B cell (primary cell): Measurements from ENCODE around the gene DGCR6L. TPM values are rescaled to one million over a fixed set of nuclear protein-coding genes. Genes with fewer than 3 reads are reported as not detected.
A peak's percentile ranks its signal among the peaks of the same experiment; 100 is the strongest.
"Not testable (repeated sequence)": the region's sequence is repeated elsewhere in the genome, so short reads cannot be mapped to it uniquely, and the experiment has no call there.

Source experiments
- ATAC-seq: fragments of 200-7000 bp; cut with Tn5 transposase; one replicate; pipeline ENCODE4 v1.10.0; 2021; ENCODE audit warnings: low read depth, mild to moderate bottlenecking, moderate number of reproducible peaks, moderate library complexity
- CTCF ChIA-PET: fragments of 350-600 bp; sonication (Branson Sonifier 250); formaldehyde crosslinking; loops from one replicate; lab custom pipeline; 2021; ENCODE audit warnings: antibody characterized with exemption, inconsistent platforms; lab: Charles Lee
- POLR2A ChIA-PET: fragments of 350-600 bp; sonication (Branson Sonifier 250); formaldehyde crosslinking; loops from one replicate; lab custom pipeline; 2021; ENCODE audit warnings: antibody characterized with exemption; lab: Charles Lee
- DNase-seq: peaks from one replicate; pipeline ENCODE4 v3.0.0; 2013
- H2AFZ ChIP-seq: 2 replicates; pipeline ENCODE4 v1.6.1; 2012; ENCODE audit warnings: mild to moderate bottlenecking, low read depth, low read length; ENCODE audit not compliant: insufficient read depth, poor library complexity, severe bottlenecking
- H3K27ac ChIP-seq, 2 donors: 1 replicate in 1 of 2; 2 replicates in 1 of 2; pipeline ENCODE4 v1.5.1; 2012 to 2013; ENCODE audit warnings: low read length in 2 of 2, mild to moderate bottlenecking in 2 of 2, moderate library complexity in 1 of 2
- H3K27me3 ChIP-seq, 4 experiments: fragments of 200-600 bp in 1 of 4; sonication (generic) in 1 of 4; replicated peaks in 1 of 4; 1 replicate in 2 of 4; 2 replicates in 2 of 4; pipeline versions ENCODE4 v1.6.1 to v1.7.0; 2013 to 2016; ENCODE audit warnings: low read length in 3 of 4, mild to moderate bottlenecking in 2 of 4, mixed read lengths in 1 of 4, moderate library complexity in 1 of 4; ENCODE audit not compliant: insufficient read depth in 4 of 4, control insufficient read depth in 3 of 4; ENCODE audit errors: control extremely low read depth in 1 of 4
- H3K36me3 ChIP-seq, 2 experiments: replicated peaks in 1 of 2; 1 replicate in 1 of 2; 2 replicates in 1 of 2; pipeline versions ENCODE4 v1.6.1 to v1.7.1; 2013; ENCODE audit warnings: low read length in 1 of 2; ENCODE audit not compliant: insufficient read depth in 2 of 2, control insufficient read depth in 1 of 2; ENCODE audit errors: control extremely low read depth in 1 of 2, extremely low read depth in 1 of 2
- H3K4me1 ChIP-seq, 2 donors: fragments of 200-600 bp in 1 of 2; sonication (generic) in 1 of 2; 1 replicate in 1 of 2; 2 replicates in 1 of 2; pipeline versions ENCODE4 v1.5.1 to v1.6.1; 2013 to 2017; ENCODE audit warnings: low read length in 2 of 2; ENCODE audit not compliant: control insufficient read depth in 2 of 2, insufficient read depth in 2 of 2
- H3K4me2 ChIP-seq: replicated peaks from 2 replicates; pipeline ENCODE3; 2012; ENCODE audit warnings: mild to moderate bottlenecking, low read depth, low read length; ENCODE audit not compliant: poor library complexity, severe bottlenecking
- H3K4me3 ChIP-seq, 5 experiments: fragments of 200-600 bp in 1 of 5; sonication (generic) in 1 of 5; 1 replicate in 3 of 5; 2 replicates in 2 of 5; pipeline versions ENCODE4 v1.5.1 to v1.7.0; 2011 to 2016; ENCODE audit warnings: low read length in 4 of 5, mild to moderate bottlenecking in 4 of 5, low read depth in 2 of 5, control low read depth in 1 of 5, moderate library complexity in 1 of 5; ENCODE audit not compliant: insufficient read depth in 1 of 5; ENCODE audit errors: control extremely low read depth in 1 of 5, extremely low read depth in 1 of 5
- H3K79me2 ChIP-seq: fragments of 200-600 bp; sonication (generic); one replicate; pipeline ENCODE4 v1.6.0; 2016; ENCODE audit warnings: low read length; ENCODE audit not compliant: control insufficient read depth, insufficient read depth
- H3K9ac ChIP-seq: fragments of 200-600 bp; sonication (generic); 2 replicates; pipeline ENCODE4 v1.6.1; 2017; ENCODE audit warnings: mild to moderate bottlenecking, low read length, moderate library complexity
- H3K9me3 ChIP-seq, 3 donors: one replicate each; pipeline versions ENCODE4 v1.6.1 to v1.7.1; 2013; ENCODE audit warnings: low read length in 2 of 3; ENCODE audit not compliant: control insufficient read depth in 2 of 3, insufficient read depth in 1 of 3; ENCODE audit errors: control extremely low read depth in 1 of 3
- H4K20me1 ChIP-seq: 2 replicates; pipeline ENCODE4 v1.6.0; 2012; ENCODE audit warnings: mild to moderate bottlenecking, low read length; ENCODE audit not compliant: insufficient read depth, control insufficient read depth, poor library complexity, severe bottlenecking
- H3K27ac Mint-ChIP-seq: one replicate; pipeline ENCODE4 v1.8.0; 2021; ENCODE audit warnings: mixed read lengths
- H3K27me3 Mint-ChIP-seq: one replicate; pipeline ENCODE4 v1.8.0; 2021; ENCODE audit warnings: mixed read lengths
- H3K4me1 Mint-ChIP-seq: one replicate; pipeline ENCODE4 v1.8.0; 2021; ENCODE audit warnings: mixed read lengths
- H3K4me3 Mint-ChIP-seq: one replicate; pipeline ENCODE4 v1.8.0; 2021; ENCODE audit warnings: mixed read lengths
- H3K9me3 Mint-ChIP-seq: one replicate; pipeline ENCODE4 v1.8.0; 2022; ENCODE audit warnings: mixed read lengths; ENCODE audit not compliant: insufficient read depth
- EZH2 ChIP-seq: IDR thresholded peaks from 2 replicates; pipeline ENCODE4 v1.6.1; 2012; ENCODE audit warnings: borderline replicate concordance, low read depth, mild to moderate bottlenecking, moderate library complexity, low read length; ENCODE audit not compliant: insufficient read depth, poor library complexity, severe bottlenecking
- WGBS: methylation state at CpG from one replicate; pipeline ENCODE4 v1.1.5; 2013; ENCODE audit warnings: missing lambda C conversion rate; ENCODE audit not compliant: insufficient coverage; 5-methylcytosine and 5-hydroxymethylcytosine counted together
- intact Hi-C: fragments of 100-400 bp; cut with micrococcal nuclease; formaldehyde crosslinking; loops from one replicate; pipeline ENCODE4 v1.10.0; 2022
- polyA plus RNA-seq: library from polyadenylated mRNA; depleted of rRNA; stranded (reverse); fragments of >200 nt; gene quantifications from 2 replicates; pipeline ENCODE4 v1.2.3, GENCODE V29; 2012
- total RNA-seq, 2 donors: library from RNA; stranded (reverse); fragments of 120-200 nt in 1 of 2; gene quantifications; 1 replicate in 1 of 2; 2 replicates in 1 of 2; pipeline versions ENCODE4 v1.2.3 to v1.2.4, GENCODE V29; 2013 to 2022
- TF ChIP-seq, protein P1 (sequence below): fragments of 200-600 bp; IDR thresholded peaks from one replicate; pipeline ENCODE4 v1.8.0; 2022; ENCODE audit warnings: antibody characterized with exemption, mild to moderate bottlenecking

Gene DGCR6L
- total and polyA plus RNA-seq, 2 donors (not counting 1 experiment from before 2014, with no cell fraction given), result 21.2 to 33.4 TPM

DNA sequence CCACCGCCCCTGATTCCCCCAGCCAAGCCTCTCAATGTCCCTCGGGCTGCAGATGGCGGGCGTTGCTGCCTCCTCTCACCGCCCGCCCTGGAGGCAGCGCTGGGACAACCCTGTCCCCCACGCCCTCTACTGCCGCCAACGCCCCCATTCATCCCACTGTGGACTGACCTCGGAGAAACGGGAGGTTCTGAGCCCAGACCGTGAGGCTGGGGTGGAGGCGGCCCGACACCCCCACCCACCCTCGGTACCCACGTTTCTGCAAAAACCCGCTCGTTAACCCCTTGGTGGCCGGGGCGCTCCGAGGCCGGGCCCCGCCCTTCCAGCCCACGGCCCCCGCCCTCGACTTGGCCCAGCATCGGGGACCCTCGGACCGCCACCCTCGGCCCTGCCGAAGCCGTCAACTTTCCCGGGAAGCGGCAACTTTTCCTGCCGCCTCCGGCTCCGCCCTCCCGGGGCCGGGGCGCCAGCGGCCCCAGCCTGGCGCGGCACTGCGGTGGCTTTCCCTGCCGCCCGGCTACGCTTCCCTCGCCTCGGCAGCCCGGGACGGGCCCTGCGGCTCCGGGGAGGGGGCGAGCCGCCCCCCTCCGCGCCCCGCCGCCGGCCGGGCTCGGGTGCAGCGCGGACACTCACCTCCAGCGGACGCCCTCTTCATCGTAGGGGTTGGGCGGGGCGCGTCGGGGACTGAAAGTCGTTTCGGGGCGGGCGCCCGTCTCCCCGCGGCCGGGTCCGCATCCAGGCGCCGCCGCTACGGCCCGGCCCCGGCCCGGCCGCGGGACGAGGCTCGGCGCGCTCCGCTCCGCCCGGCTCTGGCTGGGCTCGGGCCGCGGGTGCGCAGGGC lies 52.2 kb downstream of the DGCR6L start:
- Histone ChIP-seq H3K27ac (no peak overlapping the region), H3K4me1 (peaks cover 8 to 14% of the 10 kb centered on the region in 2 donors), H3K9ac (no peak overlapping the region), H3K4me2 (peak overlapping the region; percentile 80), H3K79me2 (no peaks in the 10 kb centered on the region), H3K9me3 (no peaks in the 10 kb centered on the region), H3K4me3 (peak overlapping the region in 2 of 5 experiments; percentile 25 to 33), H2AFZ (no peak overlapping the region), H4K20me1 (no peaks in the 10 kb centered on the region), H3K27me3 (peaks cover 0 to 9% (median 3%) of the 10 kb centered on the region in 4 experiments), H3K36me3 (no peaks in the 10 kb centered on the region)
- 5% methylated on average over 96 of the region's 101 CpGs for WGBS
- intact Hi-C loops, result loop anchor here (1.0 kb wide), 2 partner anchors 18 to 110 kb away; no protein-coding TSS in a partner anchor
- ChIA-PET POLR2A (no interaction called here), CTCF (no interaction called here)
- H3K27me3 Mint-ChIP-seq, result peaks cover 3% of the 10 kb centered on the region
- TF ChIP-seq, protein P1, sequence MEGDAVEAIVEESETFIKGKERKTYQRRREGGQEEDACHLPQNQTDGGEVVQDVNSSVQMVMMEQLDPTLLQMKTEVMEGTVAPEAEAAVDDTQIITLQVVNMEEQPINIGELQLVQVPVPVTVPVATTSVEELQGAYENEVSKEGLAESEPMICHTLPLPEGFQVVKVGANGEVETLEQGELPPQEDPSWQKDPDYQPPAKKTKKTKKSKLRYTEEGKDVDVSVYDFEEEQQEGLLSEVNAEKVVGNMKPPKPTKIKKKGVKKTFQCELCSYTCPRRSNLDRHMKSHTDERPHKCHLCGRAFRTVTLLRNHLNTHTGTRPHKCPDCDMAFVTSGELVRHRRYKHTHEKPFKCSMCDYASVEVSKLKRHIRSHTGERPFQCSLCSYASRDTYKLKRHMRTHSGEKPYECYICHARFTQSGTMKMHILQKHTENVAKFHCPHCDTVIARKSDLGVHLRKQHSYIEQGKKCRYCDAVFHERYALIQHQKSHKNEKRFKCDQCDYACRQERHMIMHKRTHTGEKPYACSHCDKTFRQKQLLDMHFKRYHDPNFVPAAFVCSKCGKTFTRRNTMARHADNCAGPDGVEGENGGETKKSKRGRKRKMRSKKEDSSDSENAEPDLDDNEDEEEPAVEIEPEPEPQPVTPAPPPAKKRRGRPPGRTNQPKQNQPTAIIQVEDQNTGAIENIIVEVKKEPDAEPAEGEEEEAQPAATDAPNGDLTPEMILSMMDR, result no peak
- no peak for TF ChIP-seq EZH2
- ATAC-seq (no peak), DNase-seq (no peak)
- peaks cover 5% of the 10 kb centered on the region for H3K4me1 Mint-ChIP-seq
- H3K27ac Mint-ChIP-seq, result no peak overlapping the region
- H3K9me3 Mint-ChIP-seq, result no peaks in the 10 kb centered on the region
- H3K4me3 Mint-ChIP-seq, result peak overlapping the region; percentile 75

DNA sequence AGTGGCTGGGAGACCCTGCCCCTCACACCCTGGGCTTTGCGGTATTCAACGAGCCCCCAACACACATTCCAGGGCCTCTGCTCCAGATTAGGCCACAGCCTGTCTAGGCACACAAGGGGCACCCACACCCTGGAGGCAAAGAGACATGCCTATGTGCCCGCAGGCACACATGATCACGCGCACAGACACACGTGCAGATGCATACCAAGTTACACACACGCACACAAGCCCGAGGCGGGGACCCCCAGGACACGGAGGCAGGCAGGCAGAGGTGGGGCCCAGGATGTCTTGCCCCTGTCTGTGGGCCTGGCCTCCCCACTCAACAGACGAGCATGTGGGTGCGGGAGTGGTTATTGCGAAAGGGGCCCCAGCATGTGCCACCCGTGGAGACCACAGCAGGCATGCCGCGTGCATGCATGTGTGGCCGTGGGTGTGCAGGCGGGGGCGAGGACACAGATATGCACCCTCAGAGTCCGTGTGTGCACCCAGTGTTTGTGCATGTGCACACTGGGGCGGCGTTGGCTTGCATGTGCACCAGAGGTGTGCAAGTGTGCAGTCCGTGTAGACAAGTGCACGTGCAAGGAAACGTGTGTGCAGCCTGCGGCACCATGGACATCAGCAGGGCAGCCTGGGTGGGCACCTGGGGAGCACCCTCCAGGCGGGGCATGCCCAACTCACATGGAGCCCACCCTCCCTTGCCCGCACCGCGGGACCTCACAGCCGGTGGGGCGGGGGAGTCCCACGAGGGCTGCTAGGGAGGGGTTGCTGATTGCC lies 53.0 kb downstream of the DGCR6L start:
- H3K27ac ChIP-seq, CTCF ChIA-PET, H3K36me3 ChIP-seq, H4K20me1 ChIP-seq, H3K27me3 ChIP-seq, H3K27me3 Mint-ChIP-seq, ATAC-seq, H3K9me3 ChIP-seq, H3K9ac ChIP-seq, H2AFZ ChIP-seq, POLR2A ChIA-PET, H3K9me3 Mint-ChIP-seq, H3K4me1 Mint-ChIP-seq, intact Hi-C loops, H3K27ac Mint-ChIP-seq, H3K79me2 ChIP-seq: not testable (repeated sequence)
- H3K4me3 Mint-ChIP-seq, result peak overlapping the region; percentile 75
- 70% methylated on average over 28 of the region's 33 CpGs for WGBS
- Histone ChIP-seq H3K4me2 (peak overlapping the region; percentile 80), H3K4me1 (peaks cover 8 to 14% of the 10 kb centered on the region in 2 donors), H3K4me3 (peak overlapping the region in 1 of 5 experiments; percentile 33)
- DNase-seq, result peak; percentile 36

DNA sequence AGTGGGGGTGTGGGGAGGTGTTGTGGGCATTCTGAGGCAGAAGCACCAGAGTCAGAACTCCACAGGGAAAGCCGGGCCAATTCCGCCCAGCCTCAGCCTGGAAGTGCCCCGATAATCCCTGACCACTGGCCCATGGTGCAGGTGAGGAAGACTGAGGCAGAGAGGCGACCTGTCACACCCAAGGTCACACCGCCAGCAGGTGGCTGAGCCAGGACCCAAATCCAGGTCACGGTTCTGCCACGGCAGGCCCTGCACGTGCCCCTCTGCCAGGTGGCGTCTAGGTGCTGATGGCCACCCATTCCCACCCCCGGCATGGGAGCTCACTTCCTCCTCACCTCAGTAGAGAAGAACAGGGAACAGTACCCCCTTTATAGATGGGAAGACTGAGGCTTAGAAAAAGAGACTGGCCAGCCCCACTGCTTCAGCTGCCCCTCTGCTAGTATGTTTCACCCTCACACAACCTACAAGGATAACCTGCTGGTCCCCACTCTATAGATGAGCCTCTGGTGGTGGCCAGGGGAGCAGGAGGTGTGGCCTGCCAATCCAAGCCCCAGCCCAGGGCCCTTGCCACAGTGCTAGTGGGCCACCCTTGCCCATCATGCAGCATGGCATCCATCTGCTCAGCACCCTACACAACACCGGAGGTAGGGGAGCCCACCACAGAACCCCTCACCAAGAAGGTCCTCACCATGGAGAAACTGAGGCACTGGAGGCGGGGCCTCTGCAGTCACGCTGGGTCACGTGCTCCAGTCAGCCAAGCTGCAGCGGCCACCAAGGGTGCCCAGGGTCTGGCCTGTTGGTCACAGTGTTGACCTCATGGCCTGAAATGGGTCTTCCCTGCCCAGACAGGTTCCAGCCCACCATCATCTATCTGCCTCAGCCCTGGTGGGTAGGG lies 53.8 kb downstream of the DGCR6L start:
- H2AFZ ChIP-seq, H3K4me2 ChIP-seq, H4K20me1 ChIP-seq, H3K9ac ChIP-seq, H3K27me3 Mint-ChIP-seq, DNase-seq, H3K27me3 ChIP-seq, CTCF ChIA-PET, H3K27ac ChIP-seq, H3K79me2 ChIP-seq, H3K9me3 Mint-ChIP-seq, ATAC-seq, H3K9me3 ChIP-seq, H3K36me3 ChIP-seq, H3K4me1 Mint-ChIP-seq, H3K27ac Mint-ChIP-seq, intact Hi-C loops, POLR2A ChIA-PET, H3K4me3 ChIP-seq: not testable (repeated sequence)
- H3K4me1 ChIP-seq, result peaks cover 8 to 14% of the 10 kb centered on the region in 2 donors
- H3K4me3 Mint-ChIP-seq, result peak overlapping the region; percentile 75
- 79% methylated on average over 3 of the region's 15 CpGs for WGBS
